PC-3 (cell line): Measurements from ENCODE around the gene ME1.

Source experiments
- EZH2 ChIP-seq: fragments of 300-600 bp; sonication (generic); IDR thresholded peaks from one replicate; pipeline ENCODE4 v1.6.1; 2017; ENCODE audit warnings: antibody characterized with exemption, mild to moderate bottlenecking, low read length; ENCODE audit not compliant: unreplicated experiment
- TF ChIP-seq, protein P1 (sequence below): fragments of 300-600 bp; sonication (generic); conservative IDR thresholded peaks from 2 replicates; pipeline ENCODE4 v1.5.1; 2017; ENCODE audit warnings: antibody characterized with exemption, low read depth, mild to moderate bottlenecking, low read length

DNA sequence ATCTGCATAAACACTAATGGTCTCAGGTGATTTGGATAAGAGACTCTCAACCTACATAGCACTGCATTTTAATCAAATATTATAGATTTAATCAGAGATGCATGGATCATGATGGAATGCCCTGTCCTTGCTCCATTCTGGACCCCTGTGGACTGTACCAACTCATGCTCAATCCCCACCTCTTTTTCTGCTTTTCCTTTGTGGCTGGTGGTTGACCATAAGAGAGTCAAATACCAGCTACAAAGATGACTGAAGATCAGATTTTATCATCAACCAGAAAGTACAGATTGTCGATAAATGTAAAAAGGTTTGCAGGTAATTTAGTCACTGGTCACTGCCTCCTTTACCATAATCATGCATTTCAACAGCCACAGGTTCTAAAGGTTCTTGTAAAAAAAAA is 116.2 kb downstream of the ME1 start:
- TF ChIP-seq, protein P1, sequence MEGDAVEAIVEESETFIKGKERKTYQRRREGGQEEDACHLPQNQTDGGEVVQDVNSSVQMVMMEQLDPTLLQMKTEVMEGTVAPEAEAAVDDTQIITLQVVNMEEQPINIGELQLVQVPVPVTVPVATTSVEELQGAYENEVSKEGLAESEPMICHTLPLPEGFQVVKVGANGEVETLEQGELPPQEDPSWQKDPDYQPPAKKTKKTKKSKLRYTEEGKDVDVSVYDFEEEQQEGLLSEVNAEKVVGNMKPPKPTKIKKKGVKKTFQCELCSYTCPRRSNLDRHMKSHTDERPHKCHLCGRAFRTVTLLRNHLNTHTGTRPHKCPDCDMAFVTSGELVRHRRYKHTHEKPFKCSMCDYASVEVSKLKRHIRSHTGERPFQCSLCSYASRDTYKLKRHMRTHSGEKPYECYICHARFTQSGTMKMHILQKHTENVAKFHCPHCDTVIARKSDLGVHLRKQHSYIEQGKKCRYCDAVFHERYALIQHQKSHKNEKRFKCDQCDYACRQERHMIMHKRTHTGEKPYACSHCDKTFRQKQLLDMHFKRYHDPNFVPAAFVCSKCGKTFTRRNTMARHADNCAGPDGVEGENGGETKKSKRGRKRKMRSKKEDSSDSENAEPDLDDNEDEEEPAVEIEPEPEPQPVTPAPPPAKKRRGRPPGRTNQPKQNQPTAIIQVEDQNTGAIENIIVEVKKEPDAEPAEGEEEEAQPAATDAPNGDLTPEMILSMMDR: no peak
- no peak for TF ChIP-seq EZH2
